H1 (cell line): ENCODE measurements around the gene TEAD4. TPM values are rescaled to one million over a fixed set of nuclear protein-coding genes. Genes with fewer than 3 reads are reported as not detected.

Experiments used
- CTCF ChIA-PET: fragments of 300-600 bp; sonication (Branson Sonifier 250); formaldehyde crosslinking; loops from one replicate; lab custom pipeline; 2021; ENCODE audit not compliant: partially characterized antibody; lab: Charles Lee
- POLR2A ChIA-PET: fragments of 300-600 bp; sonication (Branson Sonifier 250); formaldehyde crosslinking; loops from one replicate; lab custom pipeline; 2021; ENCODE audit warnings: inconsistent platforms; ENCODE audit not compliant: partially characterized antibody; lab: Charles Lee
- DNase-seq, 2 experiments: peaks; one replicate each; pipeline versions ENCODE4 v3.0.0 to v3.0.0-alpha.2; 2010 to 2022; ENCODE audit warnings: low spot score in 2 of 2, low read depth in 1 of 2, mixed read lengths in 1 of 2
- FAIRE-seq: peaks from 2 replicates; lab custom pipeline; 2011; peaks lifted over from hg19 to GRCh38; lab: Jason Lieb, UNC
- H2AFZ ChIP-seq: 2 replicates; pipeline ENCODE4 v1.8.1; 2012; ENCODE audit warnings: low read length, inconsistent platforms
- H2AK5ac ChIP-seq: 2 replicates; pipeline ENCODE4 v1.6.1; 2013; ENCODE audit warnings: low read depth, low read length
- H2BK120ac ChIP-seq: replicated peaks from 2 replicates; pipeline ENCODE3; 2013; ENCODE audit warnings: low read depth, low read length, inconsistent platforms
- H2BK12ac ChIP-seq: 2 replicates; pipeline ENCODE4 v1.6.1; 2013; ENCODE audit warnings: low read depth, low read length
- H2BK15ac ChIP-seq: 2 replicates; pipeline ENCODE4 v1.6.1; 2013; ENCODE audit warnings: low read length
- H2BK20ac ChIP-seq: 2 replicates; pipeline ENCODE4 v1.6.1; 2013; ENCODE audit warnings: low read length
- H2BK5ac ChIP-seq: 2 replicates; pipeline ENCODE4 v1.6.1; 2013; ENCODE audit warnings: low read depth, low read length
- H3K14ac ChIP-seq: 2 replicates; pipeline ENCODE4 v1.6.1; 2013; ENCODE audit warnings: inconsistent platforms; ENCODE audit not compliant: insufficient read length
- H3K18ac ChIP-seq: 2 replicates; pipeline ENCODE4 v1.6.1; 2013; ENCODE audit warnings: low read length; ENCODE audit errors: extremely low read depth
- H3K23ac ChIP-seq: 2 replicates; pipeline ENCODE4 v1.6.1; 2013; ENCODE audit warnings: inconsistent platforms; ENCODE audit not compliant: insufficient read length
- H3K23me2 ChIP-seq: 2 replicates; pipeline ENCODE4 v1.6.1; 2013; ENCODE audit warnings: low read depth, low read length
- H3K27ac ChIP-seq: 2 replicates; pipeline ENCODE4 v1.6.1; 2011; ENCODE audit warnings: low read depth, low read length, inconsistent platforms
- H3K27me3 ChIP-seq, 4 experiments: replicated peaks in 1 of 4; 1 replicate in 1 of 4; 2 replicates in 3 of 4; pipeline versions ENCODE4 v1.6.1 to v1.8.1; 2011 to 2013; ENCODE audit warnings: low read length in 3 of 4, mild to moderate bottlenecking in 3 of 4, inconsistent platforms in 2 of 4, mixed read lengths in 2 of 4, moderate library complexity in 1 of 4; ENCODE audit not compliant: control insufficient read depth in 3 of 4, insufficient read depth in 3 of 4; ENCODE audit errors: extremely low read depth in 1 of 4
- H3K36me3 ChIP-seq, 4 experiments: 2 replicates each; pipeline versions ENCODE4 v1.6.1 to v1.8.1; 2011 to 2013; ENCODE audit warnings: mild to moderate bottlenecking in 4 of 4, low read length in 3 of 4, moderate library complexity in 2 of 4, control low read depth in 1 of 4, inconsistent platforms in 1 of 4; ENCODE audit not compliant: insufficient read depth in 4 of 4, control insufficient read depth in 2 of 4
- H3K4ac ChIP-seq: replicated peaks from 2 replicates; pipeline ENCODE3; 2013; ENCODE audit warnings: low read length, low read depth, mixed read lengths, inconsistent platforms; ENCODE audit not compliant: insufficient read length
- H3K4me1 ChIP-seq, 4 experiments: replicated peaks in 1 of 4; 1 replicate in 1 of 4; 2 replicates in 3 of 4; pipeline versions ENCODE4 v1.6.1 to v1.8.1; 2011 to 2013; ENCODE audit warnings: low read length in 3 of 4, inconsistent platforms in 2 of 4, mixed read lengths in 1 of 4; ENCODE audit not compliant: insufficient read depth in 4 of 4, control insufficient read depth in 3 of 4
- H3K4me2 ChIP-seq, 2 experiments: 2 replicates each; pipeline versions ENCODE4 v1.6.1 to v1.8.1; 2011 to 2013; ENCODE audit warnings: low read depth in 2 of 2, low read length in 2 of 2, control low read depth in 1 of 2, inconsistent platforms in 1 of 2, mild to moderate bottlenecking in 1 of 2; ENCODE audit not compliant: insufficient read depth in 1 of 2
- H3K4me3 ChIP-seq, 4 experiments: fragments of 200-600, 300-600 bp in 1 of 4; sonication (generic), shearing (Covaris generic), sonication (Bioruptor Twin) in 1 of 4; 2 replicates each; pipeline versions ENCODE4 v1.5.1 to v1.8.1; 2011 to 2016; ENCODE audit warnings: low read length in 4 of 4, low read depth in 3 of 4, control low read depth in 2 of 4, inconsistent platforms in 2 of 4, mild to moderate bottlenecking in 2 of 4, mixed read lengths in 1 of 4, moderate library complexity in 1 of 4; ENCODE audit not compliant: insufficient read depth in 2 of 4; ENCODE audit errors: extremely low read depth in 1 of 4
- H3K56ac ChIP-seq: replicated peaks from 2 replicates; pipeline ENCODE3; 2013; ENCODE audit warnings: low read depth, mild to moderate bottlenecking, mixed read lengths, low read length, inconsistent platforms; ENCODE audit not compliant: insufficient read length
- H3K79me1 ChIP-seq: 2 replicates; pipeline ENCODE4 v1.6.1; 2013; ENCODE audit warnings: low read depth, low read length, control low read depth
- H3K79me2 ChIP-seq, 2 experiments: 2 replicates each; pipeline versions ENCODE4 v1.6.1 to v1.8.1; 2012 to 2013; ENCODE audit warnings: low read length in 2 of 2, mild to moderate bottlenecking in 2 of 2, inconsistent platforms in 1 of 2; ENCODE audit not compliant: insufficient read depth in 2 of 2, control insufficient read depth in 1 of 2
- H3K9ac ChIP-seq, 4 experiments: replicated peaks in 1 of 4; 1 replicate in 1 of 4; 2 replicates in 3 of 4; pipeline versions ENCODE4 v1.6.1 to v1.8.1; 2011 to 2013; ENCODE audit warnings: low read depth in 3 of 4, low read length in 3 of 4, control low read depth in 2 of 4, mild to moderate bottlenecking in 2 of 4, moderate library complexity in 2 of 4, inconsistent platforms in 1 of 4; ENCODE audit errors: extremely low read depth in 1 of 4
- H3K9me3 ChIP-seq, 2 experiments: 2 replicates each; pipeline versions ENCODE4 v1.6.1 to v1.8.1; 2012 to 2013; ENCODE audit warnings: mild to moderate bottlenecking in 2 of 2, moderate library complexity in 2 of 2, control low read depth in 1 of 2, inconsistent platforms in 1 of 2, low read depth in 1 of 2, low read length in 1 of 2, mixed read lengths in 1 of 2; ENCODE audit not compliant: insufficient read depth in 2 of 2
- H4K20me1 ChIP-seq, 2 experiments: replicated peaks in 1 of 2; 2 replicates each; pipeline versions ENCODE3 to v1.8.1; 2011 to 2013; ENCODE audit warnings: inconsistent platforms in 2 of 2, low read length in 2 of 2, mild to moderate bottlenecking in 1 of 2; ENCODE audit not compliant: insufficient read depth in 2 of 2, control insufficient read depth in 1 of 2
- H4K5ac ChIP-seq: 2 replicates; pipeline ENCODE4 v1.6.1; 2013; ENCODE audit warnings: low read length, low read depth, mixed read lengths, inconsistent platforms; ENCODE audit not compliant: insufficient read length
- H4K8ac ChIP-seq: 2 replicates; pipeline ENCODE4 v1.8.0; 2013; ENCODE audit warnings: mild to moderate bottlenecking, moderate library complexity, low read length, inconsistent platforms; ENCODE audit not compliant: insufficient read depth; ENCODE audit errors: extremely low read depth
- H4K91ac ChIP-seq: replicated peaks from 2 replicates; pipeline ENCODE3; 2013; ENCODE audit warnings: low read length, mixed read lengths, inconsistent platforms; ENCODE audit not compliant: insufficient read length
- ASH2L ChIP-seq: fragments of 200-600, 300-600 bp; sonication (generic); IDR thresholded peaks from one replicate; pipeline ENCODE4 v1.7.1; 2017; ENCODE audit warnings: low read length
- BCL11A ChIP-seq, 2 experiments: IDR thresholded peaks; one replicate each; pipeline ENCODE4 v1.6.1; 2011; ENCODE audit warnings: low read depth in 2 of 2, low read length in 2 of 2, mild to moderate bottlenecking in 2 of 2
- CTBP2 ChIP-seq: IDR thresholded peaks from 2 replicates; pipeline ENCODE4 v1.7.0; 2011; ENCODE audit warnings: borderline replicate concordance, mild to moderate bottlenecking, moderate library complexity, mixed read lengths, low read length; ENCODE audit not compliant: insufficient read depth, insufficient read length
- CTCF ChIP-seq, 3 experiments: IDR thresholded peaks; 1 replicate in 2 of 3; 2 replicates in 1 of 3; pipeline versions ENCODE4 v1.5.1 to v1.6.1; 2011; ENCODE audit warnings: low read length in 3 of 3, mild to moderate bottlenecking in 3 of 3, inconsistent platforms in 2 of 3, low read depth in 1 of 3, moderate library complexity in 1 of 3; ENCODE audit not compliant: insufficient read depth in 1 of 3; ENCODE audit errors: control extremely low read depth in 1 of 3
- KDM4A ChIP-seq: IDR thresholded peaks from one replicate; pipeline ENCODE4 v1.7.1; 2012; ENCODE audit warnings: low read depth, mild to moderate bottlenecking, moderate library complexity, low read length, inconsistent platforms; ENCODE audit not compliant: severe bottlenecking
- NRF1 ChIP-seq: IDR thresholded peaks from 2 replicates; pipeline ENCODE4 v1.6.1; 2011; ENCODE audit warnings: mild to moderate bottlenecking, low read depth, low read length, improper control_type of control experiment
- POLR2AphosphoS5 ChIP-seq: IDR thresholded peaks from 2 replicates; pipeline ENCODE4 v1.6.1; 2011; ENCODE audit warnings: low read depth, low read length
- RBBP5 ChIP-seq: IDR thresholded peaks from 2 replicates; pipeline ENCODE4 v1.7.1; 2012; ENCODE audit warnings: low read depth, mild to moderate bottlenecking, inconsistent platforms, low read length, moderate library complexity, borderline replicate concordance
- SIRT6 ChIP-seq: IDR thresholded peaks from one replicate; pipeline ENCODE4 v1.7.1; 2012; ENCODE audit warnings: low read length, inconsistent platforms
- SP1 ChIP-seq: IDR thresholded peaks from 2 replicates; pipeline ENCODE4 v1.6.1; 2011; ENCODE audit warnings: low read depth, low read length
- TAF1 ChIP-seq: IDR thresholded peaks from 2 replicates; pipeline ENCODE4 v1.6.1; 2011; ENCODE audit warnings: mild to moderate bottlenecking, low read depth, low read length
- TCF12 ChIP-seq: IDR thresholded peaks from 2 replicates; pipeline ENCODE4 v1.6.1; 2011; ENCODE audit warnings: low read depth, mild to moderate bottlenecking, low read length
- WGBS, 2 experiments: shearing (Covaris generic) in 1 of 2; methylation state at CpG; one replicate each; pipeline versions ENCODE4 v1.1.6 to v1.1.7; 2013 to 2015; ENCODE audit warnings: low lambda C conversion rate in 2 of 2, mixed read lengths in 2 of 2, inconsistent platforms in 1 of 2, low coverage in 1 of 2, missing lambda C conversion rate in 1 of 2; ENCODE audit not compliant: insufficient replicate concordance in 2 of 2, insufficient coverage in 1 of 2, insufficient read length in 1 of 2; ENCODE audit errors: extremely low coverage in 1 of 2, missing lambda C conversion rate in 1 of 2; 5-methylcytosine and 5-hydroxymethylcytosine counted together
- polyA plus RNA-seq, 7 experiments: library from polyadenylated mRNA; depleted of rRNA in 3 of 7; stranded (reverse) in 5 of 7; unstranded in 2 of 7; fragments of >200 nt in 5 of 7; fragments of 200-250 nt in 2 of 7; gene quantifications; 1 replicate in 5 of 7; 2 replicates in 1 of 7; 4 replicates in 1 of 7; pipeline versions ENCODE4 v1.2.1 to v1.2.3, GENCODE V29; 2011 to 2013; ENCODE audit warnings: missing spikeins in 2 of 7, mixed read lengths in 2 of 7
- total RNA-seq: library from RNA; stranded (reverse); fragmentation: NEBNext Ultra II Directional; extraction: Animal tissue kit (Norgen Biotek cat#: 25700); gene quantifications from 2 replicates; pipeline ENCODE4 v1.2.1, GENCODE V29; 2021

The TEAD4 gene
- total and polyA plus RNA-seq, 2 of the 8 experiments (the other 6 are each of a cell fraction or from before 2014, with no cell fraction given) = 56.7 to 116 TPM

- Histone ChIP-seq H3K36me3 (no peaks in the 10 kb centered on the region), H3K4me1 (peaks cover 8 to 31% (median 19%) of the 10 kb centered on the region in 4 experiments), H3K9me3 (no peaks in the 10 kb centered on the region), H4K91ac (no peak overlapping the region), H3K27ac (no peak overlapping the region), H2BK5ac (no peak overlapping the region), H3K23me2 (peaks cover 4% of the 10 kb centered on the region; the same call in 1 of the 2 replicates), H3K23ac (no peak overlapping the region), H2BK20ac (no peak overlapping the region), H2BK15ac (no peak overlapping the region), H3K18ac (no peak overlapping the region), H2AFZ (no peak overlapping the region), H4K20me1 (no peaks in the 10 kb centered on the region), H3K9ac (no peak overlapping the region), H2BK12ac (peak overlapping the region; percentile 75; the same call in 1 of the 2 replicates), H4K8ac (no peak overlapping the region), H2AK5ac (0 out of 2 replicates have a peak overlapping the region, but pooled peaks have one; percentile 53), H2BK120ac (no peak overlapping the region), H3K4ac (no peak overlapping the region), H3K56ac (no peak overlapping the region), H3K79me2 (no peaks in the 10 kb centered on the region), H4K5ac (no peak overlapping the region), H3K4me2 (no peak overlapping the region), H3K27me3 (peaks cover 0 to 21% (median 7%) of the 10 kb centered on the region in 4 experiments; a peak in 3 of 7 replicates), H3K14ac (no peak overlapping the region), H3K79me1 (0 out of 2 replicates have a peak, but pooled peaks cover 3% of the 10 kb centered on the region), H3K4me3 (no peak overlapping the region)
- ChIA-PET CTCF (interaction anchor here (0.5 to 1.6 kb wide), 9 partner anchors 11 to 434 kb away, joined by 3 to 6 read pairs (median 4); no protein-coding TSS in a partner anchor), POLR2A (interaction anchor here (0.7 kb wide), 1 partner anchor 20 kb away, joined by 3 read pairs; no protein-coding TSS in a partner anchor)
- no peak for DNase-seq
- 92% methylated on average over 9 of the region's 9 CpGs; no CpG with 5 or more reads in 1 of the 2 experiments for WGBS, 2 experiments
- no peak for FAIRE-seq
- TF ChIP-seq TAF1 = no peak
- TF ChIP-seq NRF1 = no peak
- no peak for TF ChIP-seq TCF12
- TF ChIP-seq SP1 = no peak
- no peak for TF ChIP-seq CTBP2
- TF ChIP-seq KDM4A = no peak
- TF ChIP-seq RBBP5 = no peak
- no peak for TF ChIP-seq POLR2AphosphoS5
- TF ChIP-seq CTCF (IDR thresholded peaks at IDR 0.05; ENCODE audit: control extremely low read depth in 1 of 3, insufficient read depth in 1 of 3, low read depth in 1 of 3, low read length in 3 of 3) = no peak
- no peak for TF ChIP-seq BCL11A (IDR thresholded peaks at IDR 0.05; ENCODE audit: low read depth in 2 of 2, low read length in 2 of 2)
- no peak for TF ChIP-seq ASH2L
- TF ChIP-seq SIRT6 = no peak
Observed at GRCh38 chr12:3081091-3081490, 121.9 kb downstream of the TEAD4 start.
